Measurements from ENCODE around the gene PSAP. TPM values are rescaled to one million over a fixed set of nuclear protein-coding genes. Genes with fewer than 3 reads are reported as not detected.

Gene PSAP
- total RNA-seq, 1 donor from 2014 or later, result 358 TPM

- DNase-seq (ENCODE audit: low spot score), result peak; percentile 65
- H3F3A ChIP-seq (ENCODE audit: low read depth), result peaks cover 23% of the 10 kb centered on the region
- Mint-ChIP-seq H3K27me3 (ENCODE audit: insufficient read depth, low read depth) (no peaks in the 10 kb centered on the region), H3K36me3 (peaks cover 7% of the 10 kb centered on the region), H3K4me1 (peaks cover 70% of the 10 kb centered on the region), H3K9me3 (no peaks in the 10 kb centered on the region), H3K4me3 (peak overlapping the region; percentile 55), H3K27ac (peak overlapping the region; percentile 99)
- H3K36me3 ChIP-seq, result no peaks in the 10 kb centered on the region
- H3K9ac ChIP-seq, result no peak overlapping the region
- no peak overlapping the region for H3K4me3 ChIP-seq
- no peak overlapping the region for H2AFZ ChIP-seq (replicated peaks)
- no peaks in the 10 kb centered on the region for H3K9me3 ChIP-seq (ENCODE audit: low read depth)
- H3K79me2 ChIP-seq (ENCODE audit: low read depth), result peaks cover 96% of the 10 kb centered on the region
- H4K20me1 ChIP-seq (ENCODE audit: low read depth), result peaks cover 81% of the 10 kb centered on the region
- H3K4me2 ChIP-seq, result no peak overlapping the region
- H3K27ac ChIP-seq, result no peak overlapping the region
- H3K27me3 ChIP-seq, result no peaks in the 10 kb centered on the region
- TF ChIP-seq EZH2phosphoT487 (IDR thresholded peaks at IDR 0.05) (no peak), EZH2 (IDR thresholded peaks at IDR 0.05) (no peak), CTCF (IDR thresholded peaks at IDR 0.05) (peak; percentile 62)
- peaks cover 57% of the 10 kb centered on the region for H3K4me1 ChIP-seq
These were observed 13.8 kb downstream of the PSAP start for GRCh38 chr10:71837098-71837827.

- no peaks in the 10 kb centered on the region for H3K36me3 ChIP-seq
- no peaks in the 10 kb centered on the region for H3K27me3 ChIP-seq
- Mint-ChIP-seq H3K4me3 (peak overlapping the region; percentile 49), H3K9me3 (no peaks in the 10 kb centered on the region), H3K36me3 (peaks cover 11% of the 10 kb centered on the region), H3K27ac (peak overlapping the region; percentile 99), H3K4me1 (peaks cover 67% of the 10 kb centered on the region), H3K27me3 (ENCODE audit: insufficient read depth, low read depth) (peaks cover 2% of the 10 kb centered on the region)
- H3K4me3 ChIP-seq, result no peak overlapping the region
- H4K20me1 ChIP-seq (ENCODE audit: low read depth), result peaks cover 81% of the 10 kb centered on the region
- peaks cover 56% of the 10 kb centered on the region for H3K4me1 ChIP-seq
- TF ChIP-seq CTCF (IDR thresholded peaks at IDR 0.05) (no peak), EZH2 (IDR thresholded peaks at IDR 0.05) (no peak), EZH2phosphoT487 (IDR thresholded peaks at IDR 0.05) (no peak)
- peaks cover 95% of the 10 kb centered on the region for H3K79me2 ChIP-seq (ENCODE audit: low read depth)
- H3K9ac ChIP-seq, result no peak overlapping the region
- H3K4me2 ChIP-seq, result no peak overlapping the region
- peaks cover 23% of the 10 kb centered on the region for H3F3A ChIP-seq (ENCODE audit: low read depth)
- no peak overlapping the region for H3K27ac ChIP-seq
- H3K9me3 ChIP-seq (ENCODE audit: low read depth), result no peaks in the 10 kb centered on the region
- no peak for DNase-seq (ENCODE audit: low spot score)
- no peak overlapping the region for H2AFZ ChIP-seq (replicated peaks)
These were observed 14.5 kb downstream of the PSAP start for GRCh38 chr10:71836596-71836974.

- no peaks in the 10 kb centered on the region for H3K9me3 Mint-ChIP-seq
- H3K4me1 Mint-ChIP-seq, result peaks cover 60% of the 10 kb centered on the region
- no peaks in the 10 kb centered on the region for H3K9me3 ChIP-seq (ENCODE audit: low read depth)
- H3K4me2 ChIP-seq, result no peak overlapping the region
- no peak overlapping the region for H3K27ac ChIP-seq
- no peak overlapping the region for H2AFZ ChIP-seq (replicated peaks)
- no peak overlapping the region for H3K9ac ChIP-seq
- H3K36me3 Mint-ChIP-seq, result peaks cover 13% of the 10 kb centered on the region
- no peak for TF ChIP-seq EZH2phosphoT487 (IDR thresholded peaks at IDR 0.05)
- TF ChIP-seq EZH2 (IDR thresholded peaks at IDR 0.05), result no peak
- no peak for TF ChIP-seq CTCF (IDR thresholded peaks at IDR 0.05)
- H3K27me3 Mint-ChIP-seq (ENCODE audit: insufficient read depth, low read depth), result peaks cover 2% of the 10 kb centered on the region
- peaks cover 16% of the 10 kb centered on the region for H3F3A ChIP-seq (ENCODE audit: low read depth)
- H3K27ac Mint-ChIP-seq, result peak overlapping the region; percentile 99
- H3K4me3 ChIP-seq, result no peak overlapping the region
- H3K27me3 ChIP-seq, result no peaks in the 10 kb centered on the region
- peaks cover 49% of the 10 kb centered on the region for H3K4me1 ChIP-seq
- no peaks in the 10 kb centered on the region for H3K36me3 ChIP-seq
- DNase-seq (ENCODE audit: low spot score), result peak; percentile 34
- peaks cover 75% of the 10 kb centered on the region for H4K20me1 ChIP-seq (ENCODE audit: low read depth)
- peak overlapping the region; percentile 49 for H3K4me3 Mint-ChIP-seq
- peaks cover 89% of the 10 kb centered on the region for H3K79me2 ChIP-seq (ENCODE audit: low read depth)
These were observed 15.1 kb downstream of the PSAP start for GRCh38 chr10:71835671-71836595.
